ENCODE measurements around the gene IFT43. TPM values are rescaled to one million over a fixed set of nuclear protein-coding genes. Genes with fewer than 3 reads are reported as not detected.

IFT43 gene
- total RNA-seq, 1 experiment from 2014 or later = 24.2 TPM

- CTCF ChIA-PET = no interaction called here
Observed at GRCh38 chr14:76073717-76074116, 88.2 kb downstream of the IFT43 start.

GRCh38 chr14:76077340-76077739 is 91.8 kb downstream of the IFT43 start:
- ChIA-PET RAD21 (ENCODE audit: low non-redundant PET in 1 of 2, low total read pairs in 2 of 2, uncharacterized antibody in 2 of 2, unreplicated experiment in 2 of 2) (no interaction called here), CTCF (no interaction called here), POLR2A (no interaction called here)
- Histone ChIP-seq H3K9me3 (ENCODE audit: control insufficient read depth in 1 of 2, insufficient read depth in 1 of 2, low read depth in 1 of 2, low read length in 2 of 2) (no peaks in the 10 kb centered on the region), H3K27ac (ENCODE audit: low read depth, low read length) (no peak overlapping the region), H3K36me3 (ENCODE audit: control insufficient read depth in 1 of 2, insufficient read depth in 2 of 2, low read length in 2 of 2) (no peaks in the 10 kb centered on the region), H4K20me1 (ENCODE audit: insufficient read depth) (no peaks in the 10 kb centered on the region), H3K9ac (ENCODE audit: low read length) (no peak overlapping the region), H3K4me2 (ENCODE audit: low read length) (no peak overlapping the region), H3K4me1 (ENCODE audit: control insufficient read depth in 1 of 2, insufficient read depth in 2 of 2, low read length in 2 of 2) (no peaks in the 10 kb centered on the region), H2AFZ (ENCODE audit: low read depth, low read length, poor library complexity, severe bottlenecking) (no peak overlapping the region), H3K27me3 (ENCODE audit: insufficient read depth, low read length) (no peaks in the 10 kb centered on the region), H3K9me2 (ENCODE audit: insufficient read depth) (no peaks in the 10 kb centered on the region), H3K79me2 (ENCODE audit: insufficient read depth, low read length) (no peaks in the 10 kb centered on the region), H3K4me3 (replicated peaks in 1 of 2; ENCODE audit: low read depth in 1 of 2, low read length in 2 of 2) (no peak overlapping the region)
- no TSS peak for BruUV-seq (replicated peaks)
- TF ChIP-seq RAD21 (IDR thresholded peaks at IDR 0.05; ENCODE audit: low read depth) (0 out of 2 replicates have a peak, but pooled peaks have one; percentile 4), ZNF274 (IDR thresholded peaks at IDR 0.05; ENCODE audit: low read depth, low read length) (no peak)
- ATAC-seq (no peak), DNase-seq (ENCODE audit: low read depth, low spot score) (no peak)
- intact Hi-C loops (cut with micrococcal nuclease) = no loop called here

More at GRCh38 chr14:76073717-76074116, 88.2 kb downstream of the IFT43 start:
- no TSS peak for BruUV-seq (replicated peaks)
- ChIA-PET POLR2A (no interaction called here), RAD21 (ENCODE audit: low non-redundant PET in 1 of 2, low total read pairs in 2 of 2, uncharacterized antibody in 2 of 2, unreplicated experiment in 2 of 2) (no interaction called here)
- no peaks in the 10 kb centered on the region for H4K20me1 ChIP-seq (ENCODE audit: insufficient read depth)
- no peaks in the 10 kb centered on the region for H3K9me3 ChIP-seq (ENCODE audit: control insufficient read depth in 1 of 2, insufficient read depth in 1 of 2, low read depth in 1 of 2, low read length in 2 of 2)
- no peak overlapping the region for H3K4me3 ChIP-seq (replicated peaks in 1 of 2; ENCODE audit: low read depth in 1 of 2, low read length in 2 of 2)
- no peak overlapping the region for H2AFZ ChIP-seq (ENCODE audit: low read depth, low read length, poor library complexity, severe bottlenecking)
- no peaks in the 10 kb centered on the region; a peak in 1 of 4 replicates for H3K36me3 ChIP-seq (ENCODE audit: control insufficient read depth in 1 of 2, insufficient read depth in 2 of 2, low read length in 2 of 2)
- H3K27ac ChIP-seq (ENCODE audit: low read depth, low read length) = no peak overlapping the region
- H3K9ac ChIP-seq (ENCODE audit: low read length) = no peak overlapping the region
- no peaks in the 10 kb centered on the region for H3K4me1 ChIP-seq (ENCODE audit: control insufficient read depth in 1 of 2, insufficient read depth in 2 of 2, low read length in 2 of 2)
- no peak for DNase-seq (ENCODE audit: low read depth, low spot score)
- no peaks in the 10 kb centered on the region for H3K9me2 ChIP-seq (ENCODE audit: insufficient read depth)
- ATAC-seq = no peak
- TF ChIP-seq TCF7L2 (IDR thresholded peaks at IDR 0.05; ENCODE audit: borderline replicate concordance, extremely low read depth, insufficient read depth, insufficient read length) (no peak), JUND (IDR thresholded peaks at IDR 0.05) (no peak), CBX3 (IDR thresholded peaks at IDR 0.05; ENCODE audit: low read depth) (no peak), EGR1 (IDR thresholded peaks at IDR 0.05; ENCODE audit: low read depth) (no peak)
- no peaks in the 10 kb centered on the region for H3K79me2 ChIP-seq (ENCODE audit: insufficient read depth, low read length)
- H3K4me2 ChIP-seq (ENCODE audit: low read length) = no peak overlapping the region
- intact Hi-C loops (cut with micrococcal nuclease) = no loop called here
- H3K27me3 ChIP-seq (ENCODE audit: insufficient read depth, low read length) = no peaks in the 10 kb centered on the region

Measured in HCT116 (cell line).